EH (cell line): ENCODE results near the gene CA5A.
"Not testable (repeated sequence)": the region's sequence is repeated elsewhere in the genome, so short reads cannot be mapped to it uniquely, and the experiment has no call there.

Experiments
- DNase-seq: peaks from one replicate; pipeline ENCODE4 v3.0.0-alpha.2; 2015; ENCODE audit warnings: low read depth

Gene CA5A

GRCh38 chr16:87922250-87922871 is 14.0 kb downstream of the CA5A start:
- no peak for DNase-seq

GRCh38 chr16:87921236-87921773 is 15.0 kb downstream of the CA5A start:
- DNase-seq, result no peak

- no peak for DNase-seq
Measured at GRCh38 chr16:87919681-87919994, 16.7 kb downstream of the CA5A start.

DNA sequence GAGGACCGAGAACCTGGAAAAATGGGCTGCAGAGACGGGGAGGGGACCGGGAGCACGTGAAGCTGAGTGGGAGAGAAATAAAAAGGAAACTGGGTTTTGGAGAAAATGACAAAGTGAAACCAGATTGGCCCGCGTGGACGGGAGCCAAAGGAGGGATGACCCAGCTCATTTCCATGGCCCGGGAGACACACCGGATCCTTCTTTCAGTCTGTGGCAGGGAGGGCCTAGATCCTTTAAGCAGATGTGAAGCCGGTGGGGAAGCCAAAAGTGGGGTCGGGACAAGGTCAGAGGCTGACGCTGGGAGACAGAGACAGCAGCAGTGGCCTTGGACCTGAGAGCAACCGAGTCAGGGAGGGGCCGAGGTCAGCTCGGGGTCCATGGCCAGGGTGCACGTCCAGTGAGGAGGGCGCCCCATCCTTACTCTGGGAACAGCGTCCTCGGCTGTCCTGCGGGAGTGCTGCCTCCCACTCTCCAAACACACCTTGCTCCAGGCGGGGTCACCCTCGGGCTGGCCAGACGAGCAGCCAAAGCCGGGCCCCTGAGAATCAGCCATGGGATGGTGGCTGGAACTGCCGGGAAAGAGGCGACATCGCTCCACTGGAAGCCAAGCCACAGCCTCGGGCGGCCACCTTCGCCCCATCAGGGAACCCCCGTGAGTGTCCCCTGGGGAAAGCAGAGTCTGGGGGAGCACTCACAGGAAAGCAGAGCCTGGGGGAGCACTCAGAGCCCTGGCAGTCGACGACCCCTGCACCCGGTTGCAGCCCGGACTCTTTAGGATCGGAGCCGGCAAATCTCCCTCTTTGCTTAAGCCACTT is 17.3 kb downstream of the CA5A start:
- peak; percentile 59 for DNase-seq

DNA sequence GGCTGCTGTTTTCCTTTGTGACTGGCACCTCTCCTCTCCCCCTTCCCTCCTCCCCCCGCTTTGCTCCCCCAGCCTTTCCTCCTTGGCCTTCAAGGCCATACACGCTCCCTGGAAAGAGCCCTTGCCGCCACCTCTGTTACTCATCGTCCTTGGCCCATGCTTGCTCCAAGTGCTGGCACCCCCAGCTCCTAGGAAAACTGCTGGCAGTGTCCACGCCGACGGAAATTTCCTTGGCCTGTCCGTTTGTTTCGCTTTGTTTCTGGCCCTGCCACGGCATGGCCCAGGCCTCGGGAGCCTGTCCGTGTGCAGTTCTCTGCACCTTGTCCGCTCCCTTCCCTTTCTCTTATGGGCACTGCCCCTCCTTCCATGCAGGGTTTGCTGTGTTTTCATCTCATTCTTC is 18.0 kb downstream of the CA5A start:
- DNase-seq, result peak; percentile 62

- DNase-seq, result no peak
Measured at GRCh38 chr16:87917503-87917902, 18.8 kb downstream of the CA5A start.

DNA sequence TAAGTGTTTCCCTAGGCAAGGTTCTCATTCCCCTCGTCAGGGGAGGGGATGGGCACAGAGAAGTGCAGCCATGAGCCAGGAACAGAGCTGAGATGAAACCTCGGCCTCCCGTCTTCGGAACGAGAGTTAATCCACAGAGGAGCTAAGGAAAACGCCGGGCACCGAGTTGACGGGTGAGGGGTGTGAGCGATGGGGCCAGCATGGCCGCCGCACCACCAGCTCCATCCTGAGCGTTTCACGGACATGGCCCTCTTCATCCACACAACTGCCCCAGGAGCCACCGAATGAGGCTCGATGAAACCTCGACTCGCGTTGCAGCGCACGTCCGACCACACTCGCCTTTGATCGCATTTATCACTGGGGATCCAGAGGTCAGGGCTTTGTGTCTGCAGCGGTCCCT is 21.5 kb downstream of the CA5A start:
- no peak for DNase-seq

DNA sequence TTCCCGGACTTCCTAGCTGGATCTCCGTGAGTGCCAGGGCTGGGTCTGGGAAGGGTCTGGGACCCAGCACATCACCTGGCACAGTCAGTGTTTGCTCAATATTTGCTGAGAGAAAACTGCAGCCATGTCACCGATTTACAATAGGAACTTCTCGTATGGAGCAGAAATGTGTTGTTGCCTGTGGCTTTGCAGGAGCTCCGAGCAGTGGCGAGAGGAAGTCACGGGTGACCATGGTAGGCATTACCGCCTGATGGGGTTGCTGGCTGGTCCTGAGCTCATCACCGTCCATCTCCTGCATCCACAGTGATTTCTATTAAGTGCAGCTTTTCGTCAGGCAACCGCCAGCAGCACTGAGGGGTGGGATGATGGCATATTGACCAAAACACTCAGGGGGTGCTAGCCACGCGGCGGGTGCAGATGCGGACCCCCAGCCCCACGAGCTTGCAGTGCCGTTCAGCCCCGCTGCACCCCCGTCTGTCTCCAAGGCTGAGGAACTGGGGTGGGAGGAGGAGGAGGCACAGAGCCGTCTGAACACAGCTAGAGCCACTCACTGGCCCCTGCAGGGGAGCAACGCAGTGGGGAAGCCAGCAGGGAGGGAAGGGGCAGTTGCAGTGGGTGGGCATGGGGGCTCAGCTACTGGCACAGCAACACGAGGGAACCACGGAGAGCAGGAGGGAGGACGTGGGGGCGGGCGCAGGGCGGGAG is 22.2 kb downstream of the CA5A start:
- not testable (repeated sequence) for DNase-seq

DNA sequence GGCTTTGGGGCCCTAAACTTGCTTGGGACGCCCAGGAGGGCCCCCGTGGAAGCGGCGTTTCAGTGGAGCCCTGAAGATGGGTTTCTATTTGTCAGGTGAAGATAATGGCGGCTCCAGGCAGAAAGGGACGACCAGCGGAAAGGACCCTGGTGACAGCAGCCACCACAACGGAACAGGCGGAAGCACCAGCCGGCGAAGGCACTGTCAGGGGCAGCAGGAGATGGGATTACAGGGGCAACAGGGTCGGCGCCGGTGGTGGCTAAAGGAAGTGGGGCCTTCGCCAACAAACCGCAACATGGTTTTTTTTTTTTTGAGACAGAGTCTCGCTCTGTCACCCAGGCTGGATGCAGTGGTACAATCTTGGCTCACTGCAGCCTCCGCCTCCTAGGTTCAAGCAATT is 23.6 kb downstream of the CA5A start:
- not testable (repeated sequence) for DNase-seq

DNA sequence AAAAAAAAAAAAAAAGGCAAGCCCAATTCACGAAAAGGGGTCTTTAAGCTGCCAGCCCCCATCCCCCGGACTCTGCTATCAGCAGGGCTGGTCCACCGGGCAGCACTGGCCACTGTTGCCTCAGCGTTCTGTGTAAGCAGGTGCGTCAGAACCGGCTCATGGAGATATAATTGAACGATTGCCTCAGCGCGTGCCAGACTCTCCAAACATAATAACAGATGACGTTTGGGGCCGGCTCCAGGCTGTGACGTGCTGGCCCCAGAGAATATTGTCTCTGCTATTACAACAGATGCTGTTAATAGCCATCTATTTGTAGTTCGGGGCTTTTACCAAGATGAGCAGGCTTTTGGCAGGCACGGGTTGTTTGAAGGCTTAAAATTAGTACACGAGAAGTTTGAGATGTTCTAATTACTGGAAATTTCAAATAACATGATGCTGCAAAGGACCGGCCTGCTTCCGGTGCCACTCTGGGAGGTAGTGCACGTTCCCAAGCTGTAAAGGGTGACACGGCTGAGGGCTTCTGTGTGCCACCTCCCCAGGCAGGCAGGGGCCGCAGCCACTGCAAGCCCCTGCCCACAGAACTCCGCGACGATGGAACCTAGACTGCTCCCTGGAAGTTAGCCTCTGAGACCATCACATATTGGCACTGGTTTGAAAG is 25.1 kb downstream of the CA5A start:
- DNase-seq, result peak; percentile 57

DNA sequence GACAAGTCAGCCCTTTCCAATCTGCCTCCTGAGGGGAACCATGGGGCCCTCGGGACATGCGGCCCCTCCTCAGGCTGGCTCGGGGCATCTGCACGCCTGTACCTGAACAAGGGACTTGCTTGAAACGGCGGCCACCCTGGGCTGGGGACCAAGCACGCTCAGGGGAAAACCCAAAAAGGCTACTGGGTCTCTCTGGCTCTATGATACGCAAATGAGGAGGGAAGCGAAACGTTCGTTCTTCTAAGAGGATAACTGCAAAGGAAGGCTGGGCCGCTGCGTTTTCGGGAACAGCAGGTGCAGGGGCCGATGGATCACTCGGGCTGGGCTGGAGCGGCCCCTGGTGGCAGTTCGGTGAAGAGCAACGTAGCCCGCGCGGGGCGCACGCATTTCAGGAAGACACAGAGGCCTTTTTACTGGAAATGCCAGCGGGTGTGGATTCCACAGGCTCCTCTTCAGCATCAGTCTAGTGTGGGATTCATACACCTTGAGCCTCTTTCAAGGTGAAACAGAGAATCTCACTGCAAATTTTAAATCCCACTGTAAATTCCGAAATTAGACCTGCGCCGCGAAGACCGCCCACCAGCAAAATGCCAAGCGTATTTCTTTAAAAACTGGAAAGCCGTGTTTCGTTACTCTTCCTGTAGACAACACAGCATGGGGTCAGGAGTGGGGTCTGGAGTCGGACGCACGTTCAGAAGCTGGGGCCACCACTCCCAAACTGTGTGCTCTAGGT is 27.0 kb downstream of the CA5A start:
- peak; percentile 63 for DNase-seq

DNA sequence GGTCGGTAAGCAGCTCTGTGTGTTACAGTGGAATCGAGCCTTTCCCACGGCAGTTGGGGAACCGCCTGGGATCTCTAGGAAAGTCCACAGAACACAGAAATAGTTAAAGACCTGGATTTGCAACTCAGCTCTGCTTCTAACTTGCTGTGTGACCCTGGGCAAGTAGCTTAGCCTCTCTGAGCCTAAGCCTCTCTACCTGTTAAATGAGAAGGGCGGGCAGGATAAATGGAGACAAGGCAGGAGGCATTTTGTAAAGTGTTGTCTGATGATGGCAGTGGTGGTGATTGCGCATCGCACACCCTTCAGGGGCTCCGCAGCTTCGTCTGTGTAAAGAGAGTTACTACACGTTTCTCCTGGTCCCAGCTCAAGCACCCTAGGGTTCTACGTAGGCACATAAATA is 28.2 kb downstream of the CA5A start:
- not testable (repeated sequence) for DNase-seq

DNA sequence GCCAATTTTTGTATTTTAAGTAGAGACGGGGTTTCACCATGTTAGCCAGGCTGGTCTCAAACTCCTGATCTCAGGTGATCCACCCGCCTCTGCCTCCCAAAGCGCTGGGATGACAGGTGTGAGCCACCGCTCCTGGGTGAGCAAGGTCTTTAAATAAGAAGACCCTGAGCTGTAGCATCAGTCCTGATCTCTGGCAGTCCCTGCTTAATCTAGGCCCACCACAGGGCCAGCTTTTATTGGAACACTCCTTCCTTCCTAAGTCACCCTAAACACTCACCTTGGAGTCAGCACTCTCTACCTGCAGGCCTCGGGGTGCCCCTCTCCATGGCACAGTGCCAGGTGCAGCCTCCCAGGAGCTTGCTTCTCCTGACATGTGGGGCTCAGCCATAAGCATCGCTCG is 30.8 kb downstream of the CA5A start:
- not testable (repeated sequence) for DNase-seq

DNA sequence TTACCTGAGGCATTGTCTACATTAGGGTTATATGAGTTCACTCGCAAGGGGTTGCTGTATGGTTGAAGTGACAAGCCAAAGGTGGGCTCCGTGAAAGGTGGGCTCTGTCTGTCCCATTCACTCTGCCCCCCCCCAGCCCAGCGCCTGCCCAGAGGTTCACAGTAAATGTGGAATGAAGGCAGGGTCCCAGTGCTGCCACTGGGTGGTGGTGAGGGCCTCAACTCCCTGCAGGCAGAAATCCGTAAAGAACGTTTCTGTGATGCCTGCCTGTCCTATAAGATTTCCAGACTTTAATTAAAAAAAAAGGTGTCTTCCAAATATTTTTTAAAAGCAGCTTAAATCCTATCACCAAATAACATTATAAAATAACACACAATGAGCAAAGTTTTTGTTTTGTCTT is 31.4 kb downstream of the CA5A start:
- not testable (repeated sequence) for DNase-seq

DNA sequence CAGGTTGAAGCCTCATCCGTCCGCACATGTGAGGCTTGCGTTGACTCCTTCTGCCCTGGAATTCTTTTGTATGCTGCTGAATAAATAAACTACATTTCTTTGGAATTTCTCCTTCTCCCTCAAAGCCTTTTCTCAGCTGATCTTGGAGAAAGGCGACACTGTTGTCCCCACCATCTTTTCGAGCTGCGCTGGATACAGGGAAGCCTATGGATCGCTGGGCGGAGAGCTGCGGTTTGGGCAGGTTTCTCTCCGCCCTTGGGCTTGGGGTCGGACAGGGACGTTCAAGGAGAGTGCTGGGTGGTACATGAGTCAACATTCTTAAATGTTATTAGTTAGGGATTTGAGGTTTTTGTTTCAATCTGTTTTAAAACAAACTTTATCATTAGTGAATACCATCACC is 35.8 kb downstream of the CA5A start:
- not testable (repeated sequence) for DNase-seq

DNA sequence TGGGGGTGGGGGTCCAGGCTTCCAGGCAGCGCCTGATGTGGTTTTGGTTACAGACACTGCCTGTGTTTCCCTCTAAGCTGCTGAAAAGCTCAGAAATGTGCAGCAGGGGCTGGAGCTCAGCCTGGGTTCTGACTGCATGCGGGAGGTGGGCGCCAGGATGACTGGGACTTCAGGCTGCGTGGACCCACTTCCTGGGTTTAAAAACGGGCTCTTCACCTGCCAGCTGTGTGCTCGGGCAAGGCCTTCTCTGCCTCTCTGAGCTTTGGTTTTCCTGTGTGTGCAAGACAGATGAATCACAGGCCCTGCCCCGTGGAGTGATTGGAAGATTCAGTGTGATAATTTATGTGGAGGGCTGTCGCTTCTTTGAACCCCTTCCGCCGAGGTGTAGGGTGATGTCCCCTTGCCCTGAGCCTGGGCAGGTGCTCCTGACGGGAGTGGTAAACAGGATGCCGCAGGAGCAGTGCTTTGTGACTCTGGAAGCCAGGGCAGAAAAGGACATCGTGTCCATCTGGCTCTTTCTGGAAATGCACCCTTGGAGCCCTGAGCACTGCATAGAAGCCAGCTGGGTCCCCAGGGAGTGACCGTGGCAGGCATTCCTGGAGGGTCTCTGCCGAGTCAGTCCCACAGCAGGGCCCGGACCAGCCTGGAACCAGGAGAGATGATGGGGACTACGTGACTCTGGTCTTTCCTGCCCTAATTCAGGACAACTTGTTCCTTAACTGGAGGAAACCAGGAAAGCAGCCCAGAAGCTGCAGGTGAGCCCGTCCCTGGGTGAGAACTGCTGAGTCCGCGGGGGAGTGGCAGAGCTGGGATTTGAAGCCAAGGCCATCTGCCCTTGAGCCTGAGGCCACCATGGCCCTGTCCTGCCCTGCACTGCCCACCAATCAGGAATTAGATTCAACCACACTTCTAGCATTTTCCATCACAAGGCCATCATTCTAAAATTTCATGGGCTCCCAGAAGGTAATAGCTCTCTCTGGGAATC is 38.5 kb downstream of the CA5A start:
- DNase-seq, result no peak

DNA sequence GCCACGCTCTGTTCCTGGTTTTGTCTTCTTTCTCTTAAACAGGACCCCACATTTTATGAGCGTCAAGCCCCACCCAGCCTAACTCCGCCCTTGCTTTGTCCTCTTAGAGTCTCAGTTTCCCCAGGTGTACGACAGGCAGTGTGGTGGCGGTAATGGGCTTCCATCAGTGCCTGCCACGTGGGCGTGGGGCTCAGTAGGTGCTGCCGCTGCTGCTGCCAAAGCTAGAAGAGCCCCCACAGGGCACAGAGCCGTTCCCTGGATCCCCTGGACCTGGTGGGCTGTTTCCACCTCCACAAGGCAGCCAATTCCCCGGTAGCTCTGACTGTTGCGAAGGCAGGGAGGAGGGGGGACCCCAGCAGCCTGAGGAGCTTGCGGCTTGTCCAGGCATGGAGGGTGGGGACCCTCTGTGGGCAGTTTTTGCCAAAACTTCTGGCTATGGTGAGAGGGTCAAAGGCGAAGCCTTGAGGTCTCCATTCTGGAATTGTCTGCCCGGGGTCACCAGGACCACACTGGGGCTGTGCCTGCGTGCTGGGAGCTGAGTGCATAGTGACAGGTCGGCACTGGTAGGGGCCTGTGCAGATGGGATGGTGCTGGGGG is 39.3 kb downstream of the CA5A start:
- not testable (repeated sequence) for DNase-seq

DNA sequence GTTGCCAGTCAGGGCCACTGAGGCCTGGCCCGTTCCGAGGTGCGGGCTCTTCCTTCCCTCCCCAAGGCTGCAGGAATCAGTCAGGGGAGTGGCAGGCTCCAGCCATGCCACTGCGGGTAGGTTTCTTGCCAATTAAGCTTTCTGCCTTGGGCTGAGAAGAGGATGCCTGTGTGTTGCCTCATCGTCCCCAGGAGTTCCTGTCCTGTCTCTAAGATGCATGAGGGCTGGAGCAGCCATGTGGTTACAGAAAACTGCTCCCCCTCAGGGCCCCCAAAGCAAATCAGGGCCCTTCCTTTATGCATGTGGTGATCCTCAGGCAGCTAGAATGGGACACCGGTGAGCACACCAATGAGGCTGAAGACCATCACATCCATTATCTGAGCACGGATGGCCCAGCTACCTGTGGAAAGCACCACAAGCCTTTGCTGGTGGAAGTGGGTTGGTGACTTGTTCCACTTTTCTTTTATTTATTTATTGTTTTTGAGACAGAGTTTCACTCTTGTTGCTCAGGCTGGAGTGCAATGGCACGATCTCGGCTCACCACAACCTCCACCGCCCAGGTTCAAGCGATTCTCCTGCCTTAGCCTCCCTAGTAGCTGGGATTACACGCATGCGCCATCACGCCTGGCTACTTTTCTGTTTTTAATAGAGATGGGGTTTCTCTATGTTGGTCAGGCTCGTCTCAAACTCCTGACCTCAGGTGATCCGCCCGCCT is 40.0 kb downstream of the CA5A start:
- DNase-seq, result peak; percentile 72

- peak; percentile 74 for DNase-seq
Measured at GRCh38 chr16:87895641-87896141, 40.6 kb downstream of the CA5A start.
